Stimulated activated CD8-positive, alpha-beta memory T cell treated with anti-CD3 and anti-CD28 coated beads, Interleukin-7, amount 100 ng/mL, for 48 hours (primary cell): ENCODE data around the gene RPH3AL.

Source experiments
- DNase-seq, 2 donors: peaks; one replicate each; pipeline ENCODE4 v3.0.0-alpha.2; 2020; ENCODE audit warnings: low read depth in 1 of 2; ENCODE audit errors: extremely low read depth in 1 of 2

RPH3AL gene

GRCh38 chr17:266219-266618, 86.4 kb downstream of the RPH3AL start:
- DNase-seq: no peak

- no peak for DNase-seq
Observed at GRCh38 chr17:265718-266117, 86.9 kb downstream of the RPH3AL start.

GRCh38 chr17:263773-264172, 88.8 kb downstream of the RPH3AL start:
- no peak for DNase-seq

GRCh38 chr17:263271-263670, 89.3 kb downstream of the RPH3AL start:
- DNase-seq: no peak

GRCh38 chr17:261635-262034, 91.0 kb downstream of the RPH3AL start:
- DNase-seq: no peak

GRCh38 chr17:260944-261343, 91.7 kb downstream of the RPH3AL start:
- DNase-seq: no peak

- DNase-seq: no peak
Observed at GRCh38 chr17:260031-260791, 92.4 kb downstream of the RPH3AL start.

- DNase-seq: no peak
Observed at GRCh38 chr17:259341-259976, 93.1 kb downstream of the RPH3AL start.

- no peak for DNase-seq
Observed at GRCh38 chr17:258906-259305, 93.7 kb downstream of the RPH3AL start.

- no peak for DNase-seq
Observed at GRCh38 chr17:258045-258734, 94.4 kb downstream of the RPH3AL start.

- DNase-seq: no peak
Observed at GRCh38 chr17:253091-253846, 99.3 kb downstream of the RPH3AL start.

GRCh38 chr17:252456-252855, 100.2 kb downstream of the RPH3AL start:
- DNase-seq: no peak

GRCh38 chr17:251531-251930, 101.1 kb downstream of the RPH3AL start:
- DNase-seq: no peak

- DNase-seq: no peak
Observed at GRCh38 chr17:250487-251300, 101.9 kb downstream of the RPH3AL start.

- no peak for DNase-seq
Observed at GRCh38 chr17:249236-249993, 103.2 kb downstream of the RPH3AL start.

GRCh38 chr17:248337-249235, 104.0 kb downstream of the RPH3AL start:
- no peak for DNase-seq

- no peak for DNase-seq
Observed at GRCh38 chr17:247767-248166, 104.8 kb downstream of the RPH3AL start.

- DNase-seq: no peak
Observed at GRCh38 chr17:246851-247421, 105.7 kb downstream of the RPH3AL start.
